B cell (primary cell): ENCODE measurements around the gene TULP1. TPM values are rescaled to one million over a fixed set of nuclear protein-coding genes. Genes with fewer than 3 reads are reported as not detected.

Experiments used
- ATAC-seq: fragments of 200-7000 bp; cut with Tn5 transposase; one replicate; pipeline ENCODE4 v1.10.0; 2021; ENCODE audit warnings: low read depth, mild to moderate bottlenecking, moderate number of reproducible peaks, moderate library complexity
- CTCF ChIA-PET: fragments of 350-600 bp; sonication (Branson Sonifier 250); formaldehyde crosslinking; loops from one replicate; lab custom pipeline; 2021; ENCODE audit warnings: antibody characterized with exemption, inconsistent platforms; lab: Charles Lee
- POLR2A ChIA-PET: fragments of 350-600 bp; sonication (Branson Sonifier 250); formaldehyde crosslinking; loops from one replicate; lab custom pipeline; 2021; ENCODE audit warnings: antibody characterized with exemption; lab: Charles Lee
- DNase-seq: peaks from one replicate; pipeline ENCODE4 v3.0.0; 2013
- H2AFZ ChIP-seq: 2 replicates; pipeline ENCODE4 v1.6.1; 2012; ENCODE audit warnings: mild to moderate bottlenecking, low read depth, low read length; ENCODE audit not compliant: insufficient read depth, poor library complexity, severe bottlenecking
- H3K27ac ChIP-seq, 2 donors: 1 replicate in 1 of 2; 2 replicates in 1 of 2; pipeline ENCODE4 v1.5.1; 2012 to 2013; ENCODE audit warnings: low read length in 2 of 2, mild to moderate bottlenecking in 2 of 2, moderate library complexity in 1 of 2
- H3K27me3 ChIP-seq, 4 experiments: fragments of 200-600 bp in 1 of 4; sonication (generic) in 1 of 4; replicated peaks in 1 of 4; 1 replicate in 2 of 4; 2 replicates in 2 of 4; pipeline versions ENCODE4 v1.6.1 to v1.7.0; 2013 to 2016; ENCODE audit warnings: low read length in 3 of 4, mild to moderate bottlenecking in 2 of 4, mixed read lengths in 1 of 4, moderate library complexity in 1 of 4; ENCODE audit not compliant: insufficient read depth in 4 of 4, control insufficient read depth in 3 of 4; ENCODE audit errors: control extremely low read depth in 1 of 4
- H3K36me3 ChIP-seq, 2 experiments: replicated peaks in 1 of 2; 1 replicate in 1 of 2; 2 replicates in 1 of 2; pipeline versions ENCODE4 v1.6.1 to v1.7.1; 2013; ENCODE audit warnings: low read length in 1 of 2; ENCODE audit not compliant: insufficient read depth in 2 of 2, control insufficient read depth in 1 of 2; ENCODE audit errors: control extremely low read depth in 1 of 2, extremely low read depth in 1 of 2
- H3K4me1 ChIP-seq, 2 donors: fragments of 200-600 bp in 1 of 2; sonication (generic) in 1 of 2; 1 replicate in 1 of 2; 2 replicates in 1 of 2; pipeline versions ENCODE4 v1.5.1 to v1.6.1; 2013 to 2017; ENCODE audit warnings: low read length in 2 of 2; ENCODE audit not compliant: control insufficient read depth in 2 of 2, insufficient read depth in 2 of 2
- H3K4me2 ChIP-seq: replicated peaks from 2 replicates; pipeline ENCODE3; 2012; ENCODE audit warnings: mild to moderate bottlenecking, low read depth, low read length; ENCODE audit not compliant: poor library complexity, severe bottlenecking
- H3K4me3 ChIP-seq, 5 experiments: fragments of 200-600 bp in 1 of 5; sonication (generic) in 1 of 5; 1 replicate in 3 of 5; 2 replicates in 2 of 5; pipeline versions ENCODE4 v1.5.1 to v1.7.0; 2011 to 2016; ENCODE audit warnings: low read length in 4 of 5, mild to moderate bottlenecking in 4 of 5, low read depth in 2 of 5, control low read depth in 1 of 5, moderate library complexity in 1 of 5; ENCODE audit not compliant: insufficient read depth in 1 of 5; ENCODE audit errors: control extremely low read depth in 1 of 5, extremely low read depth in 1 of 5
- H3K79me2 ChIP-seq: fragments of 200-600 bp; sonication (generic); one replicate; pipeline ENCODE4 v1.6.0; 2016; ENCODE audit warnings: low read length; ENCODE audit not compliant: control insufficient read depth, insufficient read depth
- H3K9ac ChIP-seq: fragments of 200-600 bp; sonication (generic); 2 replicates; pipeline ENCODE4 v1.6.1; 2017; ENCODE audit warnings: mild to moderate bottlenecking, low read length, moderate library complexity
- H3K9me3 ChIP-seq, 3 donors: one replicate each; pipeline versions ENCODE4 v1.6.1 to v1.7.1; 2013; ENCODE audit warnings: low read length in 2 of 3; ENCODE audit not compliant: control insufficient read depth in 2 of 3, insufficient read depth in 1 of 3; ENCODE audit errors: control extremely low read depth in 1 of 3
- H4K20me1 ChIP-seq: 2 replicates; pipeline ENCODE4 v1.6.0; 2012; ENCODE audit warnings: mild to moderate bottlenecking, low read length; ENCODE audit not compliant: insufficient read depth, control insufficient read depth, poor library complexity, severe bottlenecking
- H3K27ac Mint-ChIP-seq: one replicate; pipeline ENCODE4 v1.8.0; 2021; ENCODE audit warnings: mixed read lengths
- H3K27me3 Mint-ChIP-seq: one replicate; pipeline ENCODE4 v1.8.0; 2021; ENCODE audit warnings: mixed read lengths
- H3K4me1 Mint-ChIP-seq: one replicate; pipeline ENCODE4 v1.8.0; 2021; ENCODE audit warnings: mixed read lengths
- H3K4me3 Mint-ChIP-seq: one replicate; pipeline ENCODE4 v1.8.0; 2021; ENCODE audit warnings: mixed read lengths
- H3K9me3 Mint-ChIP-seq: one replicate; pipeline ENCODE4 v1.8.0; 2022; ENCODE audit warnings: mixed read lengths; ENCODE audit not compliant: insufficient read depth
- CTCF ChIP-seq: fragments of 200-600 bp; IDR thresholded peaks from one replicate; pipeline ENCODE4 v1.8.0; 2022; ENCODE audit warnings: antibody characterized with exemption, mild to moderate bottlenecking
- EZH2 ChIP-seq: IDR thresholded peaks from 2 replicates; pipeline ENCODE4 v1.6.1; 2012; ENCODE audit warnings: borderline replicate concordance, low read depth, mild to moderate bottlenecking, moderate library complexity, low read length; ENCODE audit not compliant: insufficient read depth, poor library complexity, severe bottlenecking
- WGBS: methylation state at CpG from one replicate; pipeline ENCODE4 v1.1.5; 2013; ENCODE audit warnings: missing lambda C conversion rate; ENCODE audit not compliant: insufficient coverage; 5-methylcytosine and 5-hydroxymethylcytosine counted together
- intact Hi-C: fragments of 100-400 bp; cut with micrococcal nuclease; formaldehyde crosslinking; loops from one replicate; pipeline ENCODE4 v1.10.0; 2022
- polyA plus RNA-seq: library from polyadenylated mRNA; depleted of rRNA; stranded (reverse); fragments of >200 nt; gene quantifications from 2 replicates; pipeline ENCODE4 v1.2.3, GENCODE V29; 2012
- total RNA-seq, 2 donors: library from RNA; stranded (reverse); fragments of 120-200 nt in 1 of 2; gene quantifications; 1 replicate in 1 of 2; 2 replicates in 1 of 2; pipeline versions ENCODE4 v1.2.3 to v1.2.4, GENCODE V29; 2013 to 2022

Gene TULP1
- total and polyA plus RNA-seq, 2 donors (not counting 1 experiment from before 2014, with no cell fraction given): not detected

GRCh38 chr6:35474131-35474941, 38.4 kb downstream of the TULP1 start:
- Mint-ChIP-seq H3K27me3 (no peaks in the 10 kb centered on the region), H3K4me1 (peaks cover 28% of the 10 kb centered on the region), H3K9me3 (no peaks in the 10 kb centered on the region), H3K27ac (no peak overlapping the region), H3K4me3 (no peak overlapping the region)
- H3K27me3 ChIP-seq: no peaks in the 10 kb centered on the region
- H3K9ac ChIP-seq: no peak overlapping the region
- DNase-seq (no peak), ATAC-seq (no peak)
- intact Hi-C loops: no loop called here
- POLR2A ChIA-PET: no interaction called here
- H4K20me1 ChIP-seq: peaks cover 16% of the 10 kb centered on the region
- CTCF ChIA-PET: interaction anchor here (0.7 to 4.1 kb wide), 3 partner anchors 22 to 179 kb away, joined by 3 to 16 read pairs (median 5); partner anchors contain the start of gene FANCE
- H3K4me2 ChIP-seq: no peak overlapping the region
- H3K9me3 ChIP-seq: no peaks in the 10 kb centered on the region
- H3K36me3 ChIP-seq: peaks cover 0 to 45% of the 10 kb centered on the region in 2 experiments
- H3K4me3 ChIP-seq: no peak overlapping the region
- peaks cover 12 to 19% of the 10 kb centered on the region in 2 donors for H3K4me1 ChIP-seq
- H2AFZ ChIP-seq: no peak overlapping the region
- H3K79me2 ChIP-seq: no peaks in the 10 kb centered on the region
- no peak overlapping the region for H3K27ac ChIP-seq
- no peak for TF ChIP-seq CTCF
- no peak for TF ChIP-seq EZH2
- 95% methylated on average over 7 of the region's 14 CpGs for WGBS

GRCh38 chr6:35473850-35474130, 38.9 kb downstream of the TULP1 start:
- no peak overlapping the region for H3K27ac ChIP-seq
- Mint-ChIP-seq H3K4me3 (no peak overlapping the region), H3K27ac (peak overlapping the region; percentile 50), H3K9me3 (no peaks in the 10 kb centered on the region), H3K27me3 (no peaks in the 10 kb centered on the region), H3K4me1 (peaks cover 32% of the 10 kb centered on the region)
- H3K9me3 ChIP-seq: no peaks in the 10 kb centered on the region
- ATAC-seq (no peak), DNase-seq (no peak)
- CTCF ChIA-PET: interaction anchor here (0.7 to 4.1 kb wide), 3 partner anchors 21 to 179 kb away, joined by 3 to 16 read pairs (median 5); partner anchors contain the start of gene FANCE
- H4K20me1 ChIP-seq: peaks cover 21% of the 10 kb centered on the region
- H3K4me1 ChIP-seq: peaks cover 15 to 25% of the 10 kb centered on the region in 2 donors
- H3K9ac ChIP-seq: no peak overlapping the region
- peaks cover 0 to 50% of the 10 kb centered on the region in 2 experiments for H3K36me3 ChIP-seq
- H3K4me3 ChIP-seq: no peak overlapping the region
- TF ChIP-seq EZH2 (no peak), CTCF (no peak)
- POLR2A ChIA-PET: no interaction called here
- peaks cover 3% of the 10 kb centered on the region for H3K79me2 ChIP-seq
- no peaks in the 10 kb centered on the region for H3K27me3 ChIP-seq
- H2AFZ ChIP-seq: no peak overlapping the region
- no peak overlapping the region for H3K4me2 ChIP-seq
- intact Hi-C loops: no loop called here
